AG20443 (cell line): ENCODE results near the gene SERAC1.

ENCODE experiments used
- DNase-seq: peaks from one replicate; pipeline ENCODE4 v3.0.0; 2012; ENCODE audit warnings: low spot score, mixed read lengths

The SERAC1 gene

GRCh38 chr6:158121335-158121734 lies 46.7 kb downstream of the SERAC1 start:
- DNase-seq = no peak

GRCh38 chr6:158118886-158119285 lies 49.2 kb downstream of the SERAC1 start:
- DNase-seq = no peak

- DNase-seq = no peak
Observed at GRCh38 chr6:158115508-158115907, 52.6 kb downstream of the SERAC1 start.

- no peak for DNase-seq
Observed at GRCh38 chr6:158115102-158115501, 53.0 kb downstream of the SERAC1 start.

- no peak for DNase-seq
Observed at GRCh38 chr6:158113802-158114201, 54.3 kb downstream of the SERAC1 start.

GRCh38 chr6:158111987-158112386 lies 56.1 kb downstream of the SERAC1 start:
- no peak for DNase-seq

- DNase-seq = no peak
Observed at GRCh38 chr6:158110986-158111385, 57.1 kb downstream of the SERAC1 start.

GRCh38 chr6:158109748-158110147 lies 58.3 kb downstream of the SERAC1 start:
- no peak for DNase-seq

- no peak for DNase-seq
Observed at GRCh38 chr6:158104696-158105095, 63.4 kb downstream of the SERAC1 start.

GRCh38 chr6:158103228-158103627 lies 64.8 kb downstream of the SERAC1 start:
- DNase-seq = no peak

- DNase-seq = no peak
Observed at GRCh38 chr6:158095671-158096070, 72.4 kb downstream of the SERAC1 start.

- DNase-seq = no peak
Observed at GRCh38 chr6:158095031-158095430, 73.0 kb downstream of the SERAC1 start.

GRCh38 chr6:158092806-158093205 lies 75.3 kb downstream of the SERAC1 start:
- DNase-seq = no peak

GRCh38 chr6:158087224-158087867 lies 80.7 kb downstream of the SERAC1 start:
- no peak for DNase-seq

GRCh38 chr6:158086504-158087223 lies 81.4 kb downstream of the SERAC1 start:
- DNase-seq = no peak

- DNase-seq = peak; percentile 89
Observed at GRCh38 chr6:158086054-158086503, 82.0 kb downstream of the SERAC1 start.

- DNase-seq = no peak
Observed at GRCh38 chr6:158085261-158086053, 82.6 kb downstream of the SERAC1 start.

GRCh38 chr6:158083455-158084325 lies 84.4 kb downstream of the SERAC1 start:
- no peak for DNase-seq

- DNase-seq = no peak
Observed at GRCh38 chr6:158081657-158081935, 86.5 kb downstream of the SERAC1 start.

- no peak for DNase-seq
Observed at GRCh38 chr6:158080849-158081656, 87.0 kb downstream of the SERAC1 start.

- DNase-seq = no peak
Observed at GRCh38 chr6:158078320-158078719, 89.7 kb downstream of the SERAC1 start.
